ENCODE measurements around the gene DNAI7. TPM values are rescaled to one million over a fixed set of nuclear protein-coding genes. Genes with fewer than 3 reads are reported as not detected.

DNAI7 gene
- polyA plus RNA-seq, 1 of the 3 experiments (the other 2 are of a cell fraction): 0.30 TPM

DNA sequence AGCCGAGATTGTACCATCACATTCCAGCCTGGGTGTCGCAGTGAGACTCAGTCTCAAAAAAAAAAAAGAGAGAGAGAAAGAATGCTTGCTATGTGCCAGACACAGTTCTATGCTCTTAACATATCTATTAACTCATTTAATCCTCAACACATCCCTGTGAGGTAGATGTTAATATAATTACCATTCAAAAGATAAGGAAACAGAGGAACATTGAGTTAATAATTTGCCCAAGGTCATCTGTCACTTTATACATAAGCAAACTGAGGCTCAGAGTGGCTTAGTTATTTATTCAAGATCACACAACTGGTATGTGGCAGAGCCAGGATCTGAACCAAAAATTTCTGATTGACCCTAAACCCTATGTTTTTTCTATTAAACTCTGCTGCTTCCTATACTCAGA, 129.9 kb downstream of the DNAI7 start (continued):
- TF ChIP-seq, protein P1, sequence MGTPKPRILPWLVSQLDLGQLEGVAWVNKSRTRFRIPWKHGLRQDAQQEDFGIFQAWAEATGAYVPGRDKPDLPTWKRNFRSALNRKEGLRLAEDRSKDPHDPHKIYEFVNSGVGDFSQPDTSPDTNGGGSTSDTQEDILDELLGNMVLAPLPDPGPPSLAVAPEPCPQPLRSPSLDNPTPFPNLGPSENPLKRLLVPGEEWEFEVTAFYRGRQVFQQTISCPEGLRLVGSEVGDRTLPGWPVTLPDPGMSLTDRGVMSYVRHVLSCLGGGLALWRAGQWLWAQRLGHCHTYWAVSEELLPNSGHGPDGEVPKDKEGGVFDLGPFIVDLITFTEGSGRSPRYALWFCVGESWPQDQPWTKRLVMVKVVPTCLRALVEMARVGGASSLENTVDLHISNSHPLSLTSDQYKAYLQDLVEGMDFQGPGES (IDR thresholded peaks at IDR 0.05; ENCODE audit: low read depth, low read length): no peak
- TF ChIP-seq CHD2 (IDR thresholded peaks at IDR 0.05; ENCODE audit: low read length, partially characterized antibody) (no peak), JUND (IDR thresholded peaks at IDR 0.05) (no peak), NRF1 (IDR thresholded peaks at IDR 0.05; ENCODE audit: low read depth, low read length) (no peak), RXRA (IDR thresholded peaks at IDR 0.05; ENCODE audit: borderline replicate concordance, low read depth) (no peak)

DNA sequence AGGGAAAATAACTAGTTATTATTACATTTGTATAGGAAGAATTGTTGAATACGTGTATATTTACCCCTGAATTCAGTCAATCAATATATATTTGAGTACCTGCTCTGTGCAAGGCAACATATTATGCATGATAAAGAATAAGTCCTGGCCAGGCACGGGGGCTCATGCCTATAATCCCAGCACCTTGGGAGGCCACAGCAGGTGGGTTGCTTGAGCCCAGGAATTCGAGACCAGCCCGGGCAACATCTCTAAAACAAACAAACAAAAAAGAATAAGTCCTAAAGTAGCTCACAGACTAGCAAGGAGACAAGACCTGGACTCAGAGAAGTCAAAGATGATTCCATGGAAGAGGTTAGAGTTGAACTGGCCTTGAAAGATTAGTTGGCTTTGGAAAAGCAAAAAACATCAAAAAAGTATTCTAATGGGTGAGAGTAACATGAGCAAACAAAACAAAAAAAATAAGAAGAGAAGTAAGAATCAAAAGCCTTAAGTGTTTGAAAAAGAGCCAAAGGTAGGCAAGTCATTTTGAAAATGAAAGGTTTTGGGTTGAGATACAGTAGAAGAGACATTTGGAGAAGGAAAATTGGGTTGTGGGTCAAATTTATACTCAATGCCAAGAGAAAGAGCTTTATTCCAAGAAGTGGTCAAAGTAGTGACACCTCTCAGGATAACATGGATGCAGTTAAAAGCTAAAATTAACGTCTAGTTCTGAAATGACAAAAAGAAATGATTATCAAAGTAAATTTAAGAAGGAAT, 130.9 kb downstream of the DNAI7 start:
- Histone ChIP-seq H3K27me3 (ENCODE audit: insufficient read depth) (no peaks in the 10 kb centered on the region), H3K9me3 (no peaks in the 10 kb centered on the region), H3K79me2 (ENCODE audit: insufficient read depth) (no peaks in the 10 kb centered on the region), H3K27ac (ENCODE audit: low read depth in 2 of 2, low read length in 1 of 2) (no peak overlapping the region), H3K9ac (no peak overlapping the region), H3K4me3 (ENCODE audit: low read depth in 2 of 2, low read length in 1 of 2) (no peak overlapping the region), H3K9me2 (no peaks in the 10 kb centered on the region), H3F3A (replicated peaks; ENCODE audit: insufficient read depth) (no peaks in the 10 kb centered on the region), H2AFZ (ENCODE audit: low read depth) (no peak overlapping the region), H3K36me3 (replicated peaks in 1 of 2; ENCODE audit: control insufficient read depth in 1 of 2, insufficient read depth in 2 of 2, low read length in 1 of 2) (no peaks in the 10 kb centered on the region), H4K20me1 (ENCODE audit: insufficient read depth) (no peaks in the 10 kb centered on the region), H3K4me2 (no peak overlapping the region), H3K4me1 (ENCODE audit: control insufficient read depth in 1 of 2, insufficient read depth in 2 of 2, low read depth in 1 of 2, low read length in 1 of 2) (no peaks in the 10 kb centered on the region)
- WGBS (ENCODE audit: low lambda C conversion rate): 49% methylated on average over 5 of the region's 5 CpGs
- no peak for DNase-seq
- ChIA-PET POLR2A (no interaction called here), CTCF (interaction anchor here (0.6 to 1.0 kb wide), 3 partner anchors 13 to 1077 kb away, joined by 3 to 4 read pairs (median 3); no protein-coding TSS in a partner anchor)
- TF ChIP-seq, protein P2, sequence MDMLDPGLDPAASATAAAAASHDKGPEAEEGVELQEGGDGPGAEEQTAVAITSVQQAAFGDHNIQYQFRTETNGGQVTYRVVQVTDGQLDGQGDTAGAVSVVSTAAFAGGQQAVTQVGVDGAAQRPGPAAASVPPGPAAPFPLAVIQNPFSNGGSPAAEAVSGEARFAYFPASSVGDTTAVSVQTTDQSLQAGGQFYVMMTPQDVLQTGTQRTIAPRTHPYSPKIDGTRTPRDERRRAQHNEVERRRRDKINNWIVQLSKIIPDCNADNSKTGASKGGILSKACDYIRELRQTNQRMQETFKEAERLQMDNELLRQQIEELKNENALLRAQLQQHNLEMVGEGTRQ (IDR thresholded peaks at IDR 0.05; ENCODE audit: borderline replicate concordance, low read depth, low read length): no peak
- TF ChIP-seq, protein P3, sequence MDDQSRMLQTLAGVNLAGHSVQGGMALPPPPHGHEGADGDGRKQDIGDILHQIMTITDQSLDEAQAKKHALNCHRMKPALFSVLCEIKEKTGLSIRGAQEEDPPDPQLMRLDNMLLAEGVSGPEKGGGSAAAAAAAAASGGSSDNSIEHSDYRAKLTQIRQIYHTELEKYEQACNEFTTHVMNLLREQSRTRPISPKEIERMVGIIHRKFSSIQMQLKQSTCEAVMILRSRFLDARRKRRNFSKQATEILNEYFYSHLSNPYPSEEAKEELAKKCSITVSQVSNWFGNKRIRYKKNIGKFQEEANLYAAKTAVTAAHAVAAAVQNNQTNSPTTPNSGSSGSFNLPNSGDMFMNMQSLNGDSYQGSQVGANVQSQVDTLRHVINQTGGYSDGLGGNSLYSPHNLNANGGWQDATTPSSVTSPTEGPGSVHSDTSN (IDR thresholded peaks at IDR 0.05): no peak
- TF ChIP-seq, protein P4, sequence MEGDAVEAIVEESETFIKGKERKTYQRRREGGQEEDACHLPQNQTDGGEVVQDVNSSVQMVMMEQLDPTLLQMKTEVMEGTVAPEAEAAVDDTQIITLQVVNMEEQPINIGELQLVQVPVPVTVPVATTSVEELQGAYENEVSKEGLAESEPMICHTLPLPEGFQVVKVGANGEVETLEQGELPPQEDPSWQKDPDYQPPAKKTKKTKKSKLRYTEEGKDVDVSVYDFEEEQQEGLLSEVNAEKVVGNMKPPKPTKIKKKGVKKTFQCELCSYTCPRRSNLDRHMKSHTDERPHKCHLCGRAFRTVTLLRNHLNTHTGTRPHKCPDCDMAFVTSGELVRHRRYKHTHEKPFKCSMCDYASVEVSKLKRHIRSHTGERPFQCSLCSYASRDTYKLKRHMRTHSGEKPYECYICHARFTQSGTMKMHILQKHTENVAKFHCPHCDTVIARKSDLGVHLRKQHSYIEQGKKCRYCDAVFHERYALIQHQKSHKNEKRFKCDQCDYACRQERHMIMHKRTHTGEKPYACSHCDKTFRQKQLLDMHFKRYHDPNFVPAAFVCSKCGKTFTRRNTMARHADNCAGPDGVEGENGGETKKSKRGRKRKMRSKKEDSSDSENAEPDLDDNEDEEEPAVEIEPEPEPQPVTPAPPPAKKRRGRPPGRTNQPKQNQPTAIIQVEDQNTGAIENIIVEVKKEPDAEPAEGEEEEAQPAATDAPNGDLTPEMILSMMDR (IDR thresholded peaks at IDR 0.05): no peak
- TF ChIP-seq TCF12 (IDR thresholded peaks at IDR 0.05) (no peak), RFX5 (IDR thresholded peaks at IDR 0.05; ENCODE audit: low read length) (no peak), SMC3 (IDR thresholded peaks at IDR 0.05; ENCODE audit: low read depth, low read length) (no peak), POLR2AphosphoS5 (IDR thresholded peaks at IDR 0.05; ENCODE audit: low read depth, low read length) (no peak), GABPA (IDR thresholded peaks at IDR 0.05; ENCODE audit: low read depth) (no peak), RXRA (IDR thresholded peaks at IDR 0.05; ENCODE audit: borderline replicate concordance, low read depth) (no peak), ELF1 (IDR thresholded peaks at IDR 0.05) (no peak)
- TF ChIP-seq, protein P5, sequence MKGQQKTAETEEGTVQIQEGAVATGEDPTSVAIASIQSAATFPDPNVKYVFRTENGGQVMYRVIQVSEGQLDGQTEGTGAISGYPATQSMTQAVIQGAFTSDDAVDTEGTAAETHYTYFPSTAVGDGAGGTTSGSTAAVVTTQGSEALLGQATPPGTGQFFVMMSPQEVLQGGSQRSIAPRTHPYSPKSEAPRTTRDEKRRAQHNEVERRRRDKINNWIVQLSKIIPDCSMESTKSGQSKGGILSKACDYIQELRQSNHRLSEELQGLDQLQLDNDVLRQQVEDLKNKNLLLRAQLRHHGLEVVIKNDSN (IDR thresholded peaks at IDR 0.05; ENCODE audit: borderline replicate concordance, low read depth): no peak
- TF ChIP-seq, protein P6, sequence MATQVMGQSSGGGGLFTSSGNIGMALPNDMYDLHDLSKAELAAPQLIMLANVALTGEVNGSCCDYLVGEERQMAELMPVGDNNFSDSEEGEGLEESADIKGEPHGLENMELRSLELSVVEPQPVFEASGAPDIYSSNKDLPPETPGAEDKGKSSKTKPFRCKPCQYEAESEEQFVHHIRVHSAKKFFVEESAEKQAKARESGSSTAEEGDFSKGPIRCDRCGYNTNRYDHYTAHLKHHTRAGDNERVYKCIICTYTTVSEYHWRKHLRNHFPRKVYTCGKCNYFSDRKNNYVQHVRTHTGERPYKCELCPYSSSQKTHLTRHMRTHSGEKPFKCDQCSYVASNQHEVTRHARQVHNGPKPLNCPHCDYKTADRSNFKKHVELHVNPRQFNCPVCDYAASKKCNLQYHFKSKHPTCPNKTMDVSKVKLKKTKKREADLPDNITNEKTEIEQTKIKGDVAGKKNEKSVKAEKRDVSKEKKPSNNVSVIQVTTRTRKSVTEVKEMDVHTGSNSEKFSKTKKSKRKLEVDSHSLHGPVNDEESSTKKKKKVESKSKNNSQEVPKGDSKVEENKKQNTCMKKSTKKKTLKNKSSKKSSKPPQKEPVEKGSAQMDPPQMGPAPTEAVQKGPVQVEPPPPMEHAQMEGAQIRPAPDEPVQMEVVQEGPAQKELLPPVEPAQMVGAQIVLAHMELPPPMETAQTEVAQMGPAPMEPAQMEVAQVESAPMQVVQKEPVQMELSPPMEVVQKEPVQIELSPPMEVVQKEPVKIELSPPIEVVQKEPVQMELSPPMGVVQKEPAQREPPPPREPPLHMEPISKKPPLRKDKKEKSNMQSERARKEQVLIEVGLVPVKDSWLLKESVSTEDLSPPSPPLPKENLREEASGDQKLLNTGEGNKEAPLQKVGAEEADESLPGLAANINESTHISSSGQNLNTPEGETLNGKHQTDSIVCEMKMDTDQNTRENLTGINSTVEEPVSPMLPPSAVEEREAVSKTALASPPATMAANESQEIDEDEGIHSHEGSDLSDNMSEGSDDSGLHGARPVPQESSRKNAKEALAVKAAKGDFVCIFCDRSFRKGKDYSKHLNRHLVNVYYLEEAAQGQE (IDR thresholded peaks at IDR 0.05; ENCODE audit: low read depth, low read length): no peak
- TF ChIP-seq, protein P1 (IDR thresholded peaks at IDR 0.05; ENCODE audit: low read depth, low read length): no peak
- TF ChIP-seq, protein P7, sequence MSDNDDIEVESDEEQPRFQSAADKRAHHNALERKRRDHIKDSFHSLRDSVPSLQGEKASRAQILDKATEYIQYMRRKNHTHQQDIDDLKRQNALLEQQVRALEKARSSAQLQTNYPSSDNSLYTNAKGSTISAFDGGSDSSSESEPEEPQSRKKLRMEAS (IDR thresholded peaks at IDR 0.05; ENCODE audit: low read depth): no peak

Data from SK-N-SH (cell line).